ENCODE results near the gene MAP3K4. TPM values are rescaled to one million over a fixed set of nuclear protein-coding genes. Genes with fewer than 3 reads are reported as not detected.
A peak's percentile ranks its signal among the peaks of the same experiment; 100 is the strongest.

MAP3K4 gene
- total RNA-seq, 1 experiment from 2014 or later, result 37.1 TPM

DNA sequence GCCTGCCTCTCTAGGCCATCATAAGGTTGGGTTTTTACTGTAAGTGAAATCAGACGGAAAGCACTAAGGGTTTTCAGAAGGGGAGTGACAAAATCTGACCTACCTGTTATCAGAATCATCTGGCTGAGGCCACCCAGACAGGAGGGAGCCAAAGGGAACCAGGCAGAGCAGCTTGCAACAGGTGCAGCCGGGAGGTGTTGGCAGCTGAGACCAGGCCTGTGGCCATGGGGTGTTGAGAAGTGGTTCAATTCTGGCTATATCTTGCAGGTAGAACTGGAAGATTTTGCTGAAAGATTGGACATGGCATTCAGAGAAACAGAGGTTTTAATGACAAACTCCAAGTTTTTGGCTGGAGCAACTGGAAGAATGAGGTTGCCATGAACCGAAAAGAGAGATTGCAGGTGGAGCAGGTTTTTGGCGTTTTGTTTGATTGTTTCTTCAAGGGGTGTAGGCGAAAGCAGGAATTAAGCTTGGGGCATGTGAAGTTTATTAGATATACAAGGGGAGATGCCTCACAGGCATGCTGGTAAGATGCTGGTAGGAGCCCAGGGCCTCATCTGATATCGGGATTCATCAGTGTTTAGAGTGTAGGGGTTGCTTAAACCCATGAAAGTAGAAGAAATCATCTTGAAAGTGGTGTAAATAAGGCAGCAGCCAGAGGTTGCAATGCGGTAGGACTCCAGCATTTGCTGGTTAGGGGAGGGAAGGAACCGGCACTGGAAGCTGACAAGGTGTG, 35.1 kb upstream of the MAP3K4 start:
- no peak overlapping the region for H3K27ac ChIP-seq (ENCODE audit: low read depth, low read length, poor library complexity, severe bottlenecking)
- H3K27me3 ChIP-seq (replicated peaks; ENCODE audit: insufficient read depth, low read depth, low read length, poor library complexity), result peaks cover 2% of the 10 kb centered on the region
- TF ChIP-seq, protein P1, sequence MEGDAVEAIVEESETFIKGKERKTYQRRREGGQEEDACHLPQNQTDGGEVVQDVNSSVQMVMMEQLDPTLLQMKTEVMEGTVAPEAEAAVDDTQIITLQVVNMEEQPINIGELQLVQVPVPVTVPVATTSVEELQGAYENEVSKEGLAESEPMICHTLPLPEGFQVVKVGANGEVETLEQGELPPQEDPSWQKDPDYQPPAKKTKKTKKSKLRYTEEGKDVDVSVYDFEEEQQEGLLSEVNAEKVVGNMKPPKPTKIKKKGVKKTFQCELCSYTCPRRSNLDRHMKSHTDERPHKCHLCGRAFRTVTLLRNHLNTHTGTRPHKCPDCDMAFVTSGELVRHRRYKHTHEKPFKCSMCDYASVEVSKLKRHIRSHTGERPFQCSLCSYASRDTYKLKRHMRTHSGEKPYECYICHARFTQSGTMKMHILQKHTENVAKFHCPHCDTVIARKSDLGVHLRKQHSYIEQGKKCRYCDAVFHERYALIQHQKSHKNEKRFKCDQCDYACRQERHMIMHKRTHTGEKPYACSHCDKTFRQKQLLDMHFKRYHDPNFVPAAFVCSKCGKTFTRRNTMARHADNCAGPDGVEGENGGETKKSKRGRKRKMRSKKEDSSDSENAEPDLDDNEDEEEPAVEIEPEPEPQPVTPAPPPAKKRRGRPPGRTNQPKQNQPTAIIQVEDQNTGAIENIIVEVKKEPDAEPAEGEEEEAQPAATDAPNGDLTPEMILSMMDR (conservative IDR thresholded peaks at IDR 0.05; ENCODE audit: low read depth, low read length), result no peak
- TF ChIP-seq EZH2 (IDR thresholded peaks at IDR 0.05; ENCODE audit: borderline replicate concordance, low read depth, low read length, poor library complexity, severe bottlenecking), result no peak
- intact Hi-C loops (cut with micrococcal nuclease; ENCODE audit: unreplicated experiment), result no loop called here
- ChIA-PET POLR2A (ENCODE audit: low non-redundant PET) (no interaction called here), CTCF (no interaction called here)
- H3K4me3 ChIP-seq (ENCODE audit: low read depth, low read length, poor library complexity, severe bottlenecking), result no peak overlapping the region
- no peaks in the 10 kb centered on the region for H3K9me3 ChIP-seq (ENCODE audit: low read depth, low read length, poor library complexity, severe bottlenecking)
- H3K4me1 ChIP-seq (ENCODE audit: insufficient read depth, low read length, poor library complexity, severe bottlenecking), result peaks cover 6% of the 10 kb centered on the region
- no peaks in the 10 kb centered on the region for H3K36me3 ChIP-seq (ENCODE audit: insufficient read depth, low read length, poor library complexity, severe bottlenecking)
- BruUV-seq (replicated peaks), result no TSS peak
- DNase-seq (ENCODE audit: low spot score), result no peak

DNA sequence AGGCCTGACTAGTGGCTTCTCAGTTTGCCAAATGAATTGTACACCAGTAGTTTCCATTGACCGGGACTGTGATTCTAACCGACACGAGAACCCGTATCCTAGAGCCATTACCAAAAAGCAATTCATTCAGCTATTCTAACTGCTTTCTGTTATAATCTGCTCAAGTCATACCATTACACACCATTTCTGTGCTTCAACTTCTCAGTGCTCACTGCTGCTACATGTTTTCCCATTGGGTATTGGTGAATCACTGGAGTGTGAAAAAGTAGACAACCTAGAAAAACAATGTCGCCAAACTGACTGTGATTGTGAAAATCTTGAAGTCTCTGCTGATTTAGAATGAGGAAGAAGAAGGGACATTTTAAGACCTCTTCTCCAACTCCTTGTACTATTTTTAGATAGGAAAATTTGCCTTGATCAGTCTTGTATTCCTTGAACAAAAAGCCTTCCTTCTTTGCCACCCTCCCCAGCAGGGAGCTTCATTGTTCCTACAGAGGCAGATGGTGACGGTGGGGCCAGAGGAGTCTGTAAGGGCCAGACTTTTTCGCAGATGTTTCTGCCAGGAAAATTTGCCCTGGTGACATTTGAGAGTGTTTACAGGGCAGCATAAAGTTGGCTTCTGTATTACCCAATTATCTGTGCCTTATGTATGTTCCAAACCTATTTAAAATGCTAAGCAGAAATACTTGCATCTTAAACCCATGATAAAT, 31.7 kb upstream of the MAP3K4 start:
- peak; percentile 26 for DNase-seq (ENCODE audit: low spot score)
- Histone ChIP-seq H3K4me1 (ENCODE audit: insufficient read depth, low read length, poor library complexity, severe bottlenecking) (peaks cover 6% of the 10 kb centered on the region), H3K4me3 (ENCODE audit: low read depth, low read length, poor library complexity, severe bottlenecking) (no peak overlapping the region), H3K27ac (ENCODE audit: low read depth, low read length, poor library complexity, severe bottlenecking) (no peak overlapping the region), H3K9me3 (ENCODE audit: low read depth, low read length, poor library complexity, severe bottlenecking) (no peaks in the 10 kb centered on the region), H3K36me3 (ENCODE audit: insufficient read depth, low read length, poor library complexity, severe bottlenecking) (no peaks in the 10 kb centered on the region), H3K27me3 (replicated peaks; ENCODE audit: insufficient read depth, low read depth, low read length, poor library complexity) (no peaks in the 10 kb centered on the region)
- no TSS peak for BruUV-seq (replicated peaks)
- intact Hi-C loops (cut with micrococcal nuclease; ENCODE audit: unreplicated experiment), result no loop called here
- ChIA-PET CTCF (no interaction called here), POLR2A (ENCODE audit: low non-redundant PET) (no interaction called here)
- TF ChIP-seq, protein P1 (conservative IDR thresholded peaks at IDR 0.05; ENCODE audit: low read depth, low read length), result no peak
- no peak for TF ChIP-seq EZH2 (IDR thresholded peaks at IDR 0.05; ENCODE audit: borderline replicate concordance, low read depth, low read length, poor library complexity, severe bottlenecking)

DNA sequence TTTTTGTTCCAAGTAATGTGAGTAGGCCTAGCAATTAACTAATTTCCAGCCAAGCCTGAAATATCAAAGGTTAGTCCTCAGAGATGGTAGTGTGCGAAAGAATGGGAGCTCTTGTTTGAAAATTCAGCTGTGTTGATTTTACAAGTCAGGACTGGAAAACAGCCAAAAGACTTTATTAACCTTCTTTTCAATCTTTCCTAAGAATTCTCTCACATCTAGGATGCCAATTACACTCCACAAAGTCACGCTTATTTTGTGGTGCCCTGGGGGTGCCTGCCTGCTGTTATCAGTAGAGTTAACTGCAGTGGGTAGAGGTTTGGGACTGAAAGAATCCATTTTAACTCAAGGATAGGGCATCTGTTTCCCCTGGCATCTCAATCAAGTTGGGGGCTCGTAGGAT, 30.7 kb upstream of the MAP3K4 start:
- no peak overlapping the region for H3K27ac ChIP-seq (ENCODE audit: low read depth, low read length, poor library complexity, severe bottlenecking)
- no peaks in the 10 kb centered on the region for H3K27me3 ChIP-seq (replicated peaks; ENCODE audit: insufficient read depth, low read depth, low read length, poor library complexity)
- intact Hi-C loops (cut with micrococcal nuclease; ENCODE audit: unreplicated experiment), result no loop called here
- TF ChIP-seq, protein P1 (conservative IDR thresholded peaks at IDR 0.05; ENCODE audit: low read depth, low read length), result no peak
- no peak for TF ChIP-seq EZH2 (IDR thresholded peaks at IDR 0.05; ENCODE audit: borderline replicate concordance, low read depth, low read length, poor library complexity, severe bottlenecking)
- CTCF ChIA-PET, result no interaction called here
- no peak overlapping the region for H3K4me3 ChIP-seq (ENCODE audit: low read depth, low read length, poor library complexity, severe bottlenecking)
- BruUV-seq (replicated peaks), result no TSS peak
- H3K9me3 ChIP-seq (ENCODE audit: low read depth, low read length, poor library complexity, severe bottlenecking), result no peaks in the 10 kb centered on the region
- H3K4me1 ChIP-seq (ENCODE audit: insufficient read depth, low read length, poor library complexity, severe bottlenecking), result peaks cover 6% of the 10 kb centered on the region
- H3K36me3 ChIP-seq (ENCODE audit: insufficient read depth, low read length, poor library complexity, severe bottlenecking), result no peaks in the 10 kb centered on the region
- POLR2A ChIA-PET (ENCODE audit: low non-redundant PET), result no interaction called here
- DNase-seq (ENCODE audit: low spot score), result peak; percentile 62

All from A673 (cell line).